Measurements from ENCODE around the gene WDPCP. TPM values are rescaled to one million over a fixed set of nuclear protein-coding genes. Genes with fewer than 3 reads are reported as not detected.

Gene WDPCP
- total and polyA plus RNA-seq, 2 of the 8 experiments (the other 6 are each of a cell fraction or from before 2014, with no cell fraction given): 9.3 to 25.8 TPM

- CTCF ChIA-PET (ENCODE audit: partially characterized antibody): interaction anchor here (3.4 kb wide), 1 partner anchor 11 kb away, joined by 14 read pairs; no protein-coding TSS in a partner anchor
- no peak for FAIRE-seq
- H2BK15ac ChIP-seq (ENCODE audit: low read length): no peak overlapping the region
These were observed 110.6 kb downstream of the WDPCP start for GRCh38 chr2:63477686-63478085.

More at GRCh38 chr2:63477686-63478085, 110.6 kb downstream of the WDPCP start:
- Histone ChIP-seq H3K27ac (ENCODE audit: low read depth, low read length) (no peak overlapping the region), H3K14ac (ENCODE audit: insufficient read length) (no peak overlapping the region), H3K79me2 (ENCODE audit: control insufficient read depth in 1 of 2, insufficient read depth in 2 of 2, low read length in 2 of 2) (no peaks in the 10 kb centered on the region), H3K18ac (ENCODE audit: extremely low read depth, low read length) (no peak overlapping the region), H2BK12ac (ENCODE audit: low read depth, low read length) (no peak overlapping the region), H3K36me3 (ENCODE audit: control insufficient read depth in 2 of 4, insufficient read depth in 4 of 4, low read length in 3 of 4) (no peaks in the 10 kb centered on the region; a peak in 1 of 8 replicates), H3K4me3 (ENCODE audit: extremely low read depth in 1 of 4, insufficient read depth in 2 of 4, low read depth in 3 of 4, low read length in 4 of 4) (no peak overlapping the region), H3K23me2 (ENCODE audit: low read depth, low read length) (no peaks in the 10 kb centered on the region), H2AK5ac (ENCODE audit: low read depth, low read length) (0 out of 2 replicates have a peak overlapping the region, but pooled peaks have one; percentile 11), H3K4me1 (replicated peaks in 1 of 4; ENCODE audit: control insufficient read depth in 3 of 4, insufficient read depth in 4 of 4, low read length in 3 of 4) (peaks cover 0 to 6% (median 0%) of the 10 kb centered on the region in 4 experiments; a peak in 1 of 7 replicates), H3K56ac (replicated peaks; ENCODE audit: insufficient read length, low read depth, low read length) (no peak overlapping the region), H2BK20ac (ENCODE audit: low read length) (no peak overlapping the region), H4K5ac (ENCODE audit: insufficient read length, low read depth, low read length) (no peak overlapping the region), H3K4me2 (ENCODE audit: insufficient read depth in 1 of 2, low read depth in 2 of 2, low read length in 2 of 2) (no peak overlapping the region), H3K27me3 (replicated peaks in 1 of 4; ENCODE audit: control insufficient read depth in 3 of 4, extremely low read depth in 1 of 4, insufficient read depth in 3 of 4, low read length in 3 of 4) (no peaks in the 10 kb centered on the region), H4K8ac (ENCODE audit: extremely low read depth, insufficient read depth, low read length) (no peak overlapping the region), H2BK120ac (replicated peaks; ENCODE audit: low read depth, low read length) (no peak overlapping the region), H3K79me1 (ENCODE audit: low read depth, low read length) (no peaks in the 10 kb centered on the region), H2BK5ac (ENCODE audit: low read depth, low read length) (0 out of 2 replicates have a peak overlapping the region, but pooled peaks have one; percentile 66), H2AFZ (ENCODE audit: low read length) (no peak overlapping the region), H3K9ac (replicated peaks in 1 of 4; ENCODE audit: extremely low read depth in 1 of 4, low read depth in 3 of 4, low read length in 3 of 4) (no peak overlapping the region), H3K23ac (ENCODE audit: insufficient read length) (no peak overlapping the region), H3K4ac (replicated peaks; ENCODE audit: insufficient read length, low read depth, low read length) (no peak overlapping the region), H4K91ac (replicated peaks; ENCODE audit: insufficient read length, low read length) (no peak overlapping the region), H4K20me1 (replicated peaks in 1 of 2; ENCODE audit: control insufficient read depth in 1 of 2, insufficient read depth in 2 of 2, low read length in 2 of 2) (no peaks in the 10 kb centered on the region), H3K9me3 (ENCODE audit: insufficient read depth in 2 of 2, low read depth in 1 of 2, low read length in 1 of 2) (no peaks in the 10 kb centered on the region)
- 98% methylated on average over 3 of the region's 3 CpGs; no CpG with 5 or more reads in 1 of the 2 experiments for WGBS, 2 experiments (ENCODE audit: extremely low coverage in 1 of 2, insufficient coverage in 1 of 2, insufficient read length in 1 of 2, insufficient replicate concordance in 2 of 2, low coverage in 1 of 2, low lambda C conversion rate in 2 of 2, missing lambda C conversion rate in 1 of 2)
- TF ChIP-seq ATF2 (IDR thresholded peaks at IDR 0.05; ENCODE audit: low read length) (no peak), YY1 (IDR thresholded peaks at IDR 0.05; ENCODE audit: low read depth, low read length) (no peak), RBBP5 (IDR thresholded peaks at IDR 0.05; ENCODE audit: borderline replicate concordance, low read depth, low read length) (no peak), JUND (IDR thresholded peaks at IDR 0.05; ENCODE audit: low read length) (no peak), EP300 (IDR thresholded peaks at IDR 0.05; ENCODE audit: borderline replicate concordance in 1 of 2, low read depth in 2 of 2, low read length in 2 of 2) (no peak), GTF2F1 (IDR thresholded peaks at IDR 0.05; ENCODE audit: borderline replicate concordance, low read depth, low read length) (no peak)
- POLR2A ChIA-PET (ENCODE audit: partially characterized antibody): no interaction called here
- DNase-seq (ENCODE audit: low read depth in 1 of 2, low spot score in 2 of 2): no peak
